ENCODE measurements around the gene AMACR.
"Not testable (repeated sequence)": the region's sequence is repeated elsewhere in the genome, so short reads cannot be mapped to it uniquely, and the experiment has no call there.

AMACR gene

GRCh38 chr5:34037726-34038125 is 29.9 kb upstream of the AMACR start:
- DNase-seq (ENCODE audit: low read depth): no peak

GRCh38 chr5:34035756-34036155 is 27.9 kb upstream of the AMACR start:
- DNase-seq (ENCODE audit: low read depth): no peak

GRCh38 chr5:34034534-34035327 is 26.9 kb upstream of the AMACR start:
- DNase-seq (ENCODE audit: low read depth): no peak

- DNase-seq (ENCODE audit: low read depth): no peak
These were observed 24.1 kb upstream of the AMACR start for GRCh38 chr5:34031966-34032365.

- no peak for DNase-seq (ENCODE audit: low read depth)
These were observed 23.3 kb upstream of the AMACR start for GRCh38 chr5:34031117-34031516.

GRCh38 chr5:34030585-34030984 is 22.7 kb upstream of the AMACR start:
- not testable (repeated sequence) for DNase-seq (ENCODE audit: low read depth)

- no peak for DNase-seq (ENCODE audit: low read depth)
These were observed 22.2 kb upstream of the AMACR start for GRCh38 chr5:34030048-34030447.

- DNase-seq (ENCODE audit: low read depth): no peak
These were observed 20.5 kb upstream of the AMACR start for GRCh38 chr5:34028349-34028748.

GRCh38 chr5:34026089-34026761 is 18.4 kb upstream of the AMACR start:
- no peak for DNase-seq (ENCODE audit: low read depth)

- DNase-seq (ENCODE audit: low read depth): no peak
These were observed 14.4 kb upstream of the AMACR start for GRCh38 chr5:34022121-34022705.

GRCh38 chr5:34021334-34021733 is 13.5 kb upstream of the AMACR start:
- no peak for DNase-seq (ENCODE audit: low read depth)

GRCh38 chr5:34020726-34021125 is 12.9 kb upstream of the AMACR start:
- no peak for DNase-seq (ENCODE audit: low read depth)

GRCh38 chr5:34017254-34017653 is 9.4 kb upstream of the AMACR start:
- DNase-seq (ENCODE audit: low read depth): no peak

GRCh38 chr5:34016750-34017149 is 8.9 kb upstream of the AMACR start:
- DNase-seq (ENCODE audit: low read depth): no peak

GRCh38 chr5:34016222-34016621 is 8.4 kb upstream of the AMACR start:
- DNase-seq (ENCODE audit: low read depth): no peak

GRCh38 chr5:34015120-34015822 is 7.4 kb upstream of the AMACR start:
- no peak for DNase-seq (ENCODE audit: low read depth)

GRCh38 chr5:34014626-34015025 is 6.8 kb upstream of the AMACR start:
- DNase-seq (ENCODE audit: low read depth): no peak

- no peak for DNase-seq (ENCODE audit: low read depth)
These were observed 5.7 kb upstream of the AMACR start for GRCh38 chr5:34013547-34013946.

- no peak for DNase-seq (ENCODE audit: low read depth)
These were observed 4.9 kb upstream of the AMACR start for GRCh38 chr5:34012791-34013190.

- DNase-seq (ENCODE audit: low read depth): no peak
These were observed 3.7 kb upstream of the AMACR start for GRCh38 chr5:34011536-34011935.

GRCh38 chr5:34010146-34010545 is 2.3 kb upstream of the AMACR start:
- not testable (repeated sequence) for DNase-seq (ENCODE audit: low read depth)

- no peak for DNase-seq (ENCODE audit: low read depth)
These were observed 1.8 kb upstream of the AMACR start for GRCh38 chr5:34009610-34010009.

- DNase-seq (ENCODE audit: low read depth): no peak
These were observed 952 bp upstream of the AMACR start for GRCh38 chr5:34008802-34009201.

Measured in activated T-helper 1 cell treated with Interleukin-2 at 50 U/mL for 16 hours (primary cell).